ENCODE data around the gene BICRA. TPM values are rescaled to one million over a fixed set of nuclear protein-coding genes. Genes with fewer than 3 reads are reported as not detected.

BICRA gene
- total RNA-seq = 7.8 TPM
- long read RNA-seq, transcript BICRA-203 (1 exons, 3,312 nt) = major isoform, 5 of 5 reads
- long read RNA-seq, partial matches to known transcripts = 0 of 5 reads
- long read RNA-seq, other reads (novel, unspliced or antisense) = 0 of 5 reads

DNA sequence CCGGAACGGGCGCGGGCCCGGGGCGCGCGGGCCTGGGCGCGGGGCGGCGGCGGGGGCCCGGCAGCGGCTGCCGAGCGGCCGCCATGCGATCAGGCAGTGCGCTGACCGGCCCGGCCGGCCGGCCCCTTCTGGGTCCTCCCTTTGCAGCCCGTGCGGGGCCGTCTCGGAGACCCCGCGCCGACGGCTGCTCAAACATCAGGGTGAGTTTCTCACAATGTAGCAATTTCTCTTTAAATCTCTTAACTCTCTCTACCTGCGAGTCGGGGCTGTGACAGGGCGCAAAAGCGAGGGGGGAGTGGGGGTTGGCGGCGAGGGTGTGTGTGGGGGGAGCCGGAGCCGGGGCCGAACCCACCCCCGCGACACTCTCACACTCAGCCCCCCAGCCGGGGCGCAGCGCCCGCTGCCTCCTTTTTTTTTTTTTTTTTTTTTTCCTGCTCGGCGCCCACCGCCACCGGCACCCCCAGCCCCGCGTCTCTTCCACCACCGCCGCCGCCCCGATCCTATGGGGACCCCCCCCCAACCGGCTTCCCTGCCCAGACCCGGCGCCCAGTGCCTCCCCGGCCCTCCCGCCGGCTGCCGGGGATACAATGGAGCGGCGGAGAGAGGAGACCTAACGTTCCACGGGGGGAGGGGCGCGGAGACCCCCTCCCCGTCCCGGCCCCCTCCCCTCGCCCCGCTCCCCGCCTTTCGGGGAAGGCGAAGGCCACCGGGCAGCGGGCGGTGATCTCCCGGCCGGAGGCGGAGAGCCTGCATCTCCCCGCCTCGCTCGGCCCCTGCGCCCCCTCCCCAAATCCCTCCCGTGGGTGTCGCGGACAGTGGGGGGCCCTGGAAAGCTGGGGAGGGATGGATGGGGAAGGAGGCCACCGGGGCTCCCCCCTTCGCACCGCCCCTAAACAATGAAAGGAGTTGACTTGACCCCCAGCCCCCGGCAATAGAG is at the start of gene BICRA:
Gene BICRA (plus strand): TSS at position 166 of the 937 bp plus-strand sequence. CDS start 64,441 bp downstream, outside the sequence.
- TF ChIP-seq, protein P1, sequence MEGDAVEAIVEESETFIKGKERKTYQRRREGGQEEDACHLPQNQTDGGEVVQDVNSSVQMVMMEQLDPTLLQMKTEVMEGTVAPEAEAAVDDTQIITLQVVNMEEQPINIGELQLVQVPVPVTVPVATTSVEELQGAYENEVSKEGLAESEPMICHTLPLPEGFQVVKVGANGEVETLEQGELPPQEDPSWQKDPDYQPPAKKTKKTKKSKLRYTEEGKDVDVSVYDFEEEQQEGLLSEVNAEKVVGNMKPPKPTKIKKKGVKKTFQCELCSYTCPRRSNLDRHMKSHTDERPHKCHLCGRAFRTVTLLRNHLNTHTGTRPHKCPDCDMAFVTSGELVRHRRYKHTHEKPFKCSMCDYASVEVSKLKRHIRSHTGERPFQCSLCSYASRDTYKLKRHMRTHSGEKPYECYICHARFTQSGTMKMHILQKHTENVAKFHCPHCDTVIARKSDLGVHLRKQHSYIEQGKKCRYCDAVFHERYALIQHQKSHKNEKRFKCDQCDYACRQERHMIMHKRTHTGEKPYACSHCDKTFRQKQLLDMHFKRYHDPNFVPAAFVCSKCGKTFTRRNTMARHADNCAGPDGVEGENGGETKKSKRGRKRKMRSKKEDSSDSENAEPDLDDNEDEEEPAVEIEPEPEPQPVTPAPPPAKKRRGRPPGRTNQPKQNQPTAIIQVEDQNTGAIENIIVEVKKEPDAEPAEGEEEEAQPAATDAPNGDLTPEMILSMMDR (IDR thresholded peaks at IDR 0.05; ENCODE audit: borderline replicate concordance) = no peak
- intact Hi-C loops (cut with micrococcal nuclease) = no loop called here
- Histone ChIP-seq H3K9me3 (replicated peaks) (no peaks in the 10 kb centered on the region), H3K36me3 (no peaks in the 10 kb centered on the region), H3K27ac (replicated peaks) (peak within 1 kb of the TSS; percentile 99), H3K4me1 (peaks cover 67% of the 10 kb centered on the region), H3K27me3 (ENCODE audit: low read depth) (no peaks in the 10 kb centered on the region), H3K4me3 (peak within 1 kb of the TSS; percentile 100)
- DNase-seq = peak; percentile 86

DNA sequence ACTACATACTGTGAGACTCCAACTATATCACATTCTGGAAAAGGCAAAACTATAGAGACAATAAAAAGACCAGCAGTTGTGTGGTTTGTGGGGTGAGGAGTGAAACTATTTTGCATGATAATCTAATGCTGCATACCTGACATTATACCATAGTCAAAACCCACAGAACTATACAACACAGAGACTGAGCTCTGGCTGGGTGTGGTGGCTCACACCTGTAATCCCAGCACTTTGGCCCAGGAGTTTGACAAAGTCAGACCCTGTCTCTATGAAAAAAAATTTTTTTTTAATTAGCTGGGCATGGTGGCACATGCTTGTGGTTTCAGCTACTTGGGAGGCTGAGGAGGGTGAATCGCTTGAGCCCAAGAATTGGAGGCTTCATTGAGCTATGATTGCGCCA is 47.9 kb upstream of the BICRA start:
- Histone ChIP-seq H3K27me3 (ENCODE audit: low read depth) (no peaks in the 10 kb centered on the region), H3K27ac (replicated peaks) (no peak overlapping the region), H3K36me3 (no peaks in the 10 kb centered on the region), H3K4me1 (no peaks in the 10 kb centered on the region), H3K9me3 (replicated peaks) (no peaks in the 10 kb centered on the region), H3K4me3 (no peak overlapping the region)
- TF ChIP-seq, protein P1 (IDR thresholded peaks at IDR 0.05; ENCODE audit: borderline replicate concordance) = no peak
- intact Hi-C loops (cut with micrococcal nuclease) = no loop called here
- no peak for DNase-seq

DNA sequence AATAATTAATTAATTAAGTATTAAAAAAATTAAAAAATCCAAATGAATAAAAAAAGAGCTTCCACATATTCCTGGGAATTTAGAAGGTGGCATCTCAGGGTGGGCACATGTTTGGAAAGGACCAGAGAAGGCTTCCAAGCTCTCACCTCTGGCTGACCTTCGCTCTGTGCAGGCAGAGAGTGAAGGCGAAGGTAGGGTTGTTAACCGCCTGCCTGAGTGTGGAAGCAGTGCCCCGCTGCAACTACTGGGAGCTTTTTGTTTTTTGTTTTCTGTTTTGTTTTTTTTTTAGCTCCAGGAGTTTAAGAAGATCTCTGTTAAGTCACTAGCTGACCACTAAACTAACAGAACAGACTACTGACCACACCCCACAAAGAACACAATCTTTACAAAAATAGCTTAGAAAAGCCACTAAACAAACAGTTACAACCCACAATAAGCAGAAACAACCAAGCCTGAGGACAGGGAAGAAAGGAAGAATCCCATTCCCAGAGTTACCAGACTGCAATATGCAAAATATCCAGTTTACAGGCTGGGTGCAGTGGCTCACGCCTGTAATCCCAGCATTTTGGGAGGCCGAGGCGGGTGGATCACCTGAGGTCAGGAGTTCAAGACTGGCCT is 47.4 kb upstream of the BICRA start:
- no peaks in the 10 kb centered on the region for H3K27me3 ChIP-seq (ENCODE audit: low read depth)
- no peaks in the 10 kb centered on the region for H3K36me3 ChIP-seq
- TF ChIP-seq, protein P1 (IDR thresholded peaks at IDR 0.05; ENCODE audit: borderline replicate concordance) = no peak
- no peaks in the 10 kb centered on the region for H3K9me3 ChIP-seq (replicated peaks)
- no peak for DNase-seq
- H3K27ac ChIP-seq (replicated peaks) = no peak overlapping the region
- H3K4me1 ChIP-seq = no peaks in the 10 kb centered on the region
- H3K4me3 ChIP-seq = no peak overlapping the region
- intact Hi-C loops (cut with micrococcal nuclease) = no loop called here

DNA sequence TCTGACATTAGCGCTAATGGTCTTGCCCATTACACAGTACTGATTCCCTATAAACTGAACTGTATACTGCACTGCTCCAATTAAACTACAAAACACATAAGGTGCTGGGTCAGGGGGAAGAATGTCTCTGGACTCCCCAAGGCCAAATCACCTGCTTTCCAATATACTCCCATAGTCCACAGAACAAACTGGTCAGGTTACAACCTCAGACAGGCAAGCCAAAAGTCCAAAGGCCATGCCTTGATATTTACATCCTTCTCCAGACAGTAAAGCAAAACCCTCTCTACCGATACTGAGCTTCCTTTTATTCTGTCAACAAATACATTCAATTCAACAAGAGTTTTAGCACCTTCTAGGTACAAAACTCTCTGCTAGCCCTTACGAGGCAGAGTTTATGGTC is 44.9 kb upstream of the BICRA start:
- H3K9me3 ChIP-seq (replicated peaks) = no peaks in the 10 kb centered on the region
- H3K27me3 ChIP-seq (ENCODE audit: low read depth) = no peaks in the 10 kb centered on the region
- H3K36me3 ChIP-seq = no peaks in the 10 kb centered on the region
- TF ChIP-seq, protein P1 (IDR thresholded peaks at IDR 0.05; ENCODE audit: borderline replicate concordance) = no peak
- intact Hi-C loops (cut with micrococcal nuclease) = no loop called here
- H3K27ac ChIP-seq (replicated peaks) = no peak overlapping the region
- DNase-seq = no peak
- no peaks in the 10 kb centered on the region for H3K4me1 ChIP-seq
- H3K4me3 ChIP-seq = no peak overlapping the region

DNA sequence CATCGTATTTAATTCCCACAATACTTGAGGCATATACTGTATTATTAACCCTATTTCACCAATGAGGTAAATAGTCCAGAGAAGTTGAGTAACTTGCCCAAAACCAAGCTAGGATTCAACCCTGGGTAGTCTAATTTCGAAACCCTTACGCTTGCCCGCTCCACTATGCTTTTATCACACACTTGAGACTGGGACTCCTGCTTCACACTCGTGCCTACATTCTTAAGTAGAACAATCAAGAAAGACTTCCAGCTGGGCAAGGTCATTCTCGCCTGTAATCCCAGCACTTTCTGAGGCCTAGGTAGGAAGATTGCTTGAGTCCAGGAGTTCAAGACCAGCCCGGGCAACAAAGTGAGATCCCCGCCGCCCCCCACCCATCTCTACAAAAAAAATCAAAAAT is 39.6 kb upstream of the BICRA start:
- no peaks in the 10 kb centered on the region for H3K9me3 ChIP-seq (replicated peaks)
- H3K4me3 ChIP-seq = no peak overlapping the region
- H3K27me3 ChIP-seq (ENCODE audit: low read depth) = peaks cover 13% of the 10 kb centered on the region
- TF ChIP-seq, protein P1 (IDR thresholded peaks at IDR 0.05; ENCODE audit: borderline replicate concordance) = no peak
- no peak for DNase-seq
- no peaks in the 10 kb centered on the region for H3K36me3 ChIP-seq
- intact Hi-C loops (cut with micrococcal nuclease) = no loop called here
- H3K4me1 ChIP-seq = peaks cover 4% of the 10 kb centered on the region
- no peak overlapping the region for H3K27ac ChIP-seq (replicated peaks)

All from left ventricle myocardium inferior (tissue), 1 donor.